Measurements from ENCODE around the gene PRKCH. TPM values are rescaled to one million over a fixed set of nuclear protein-coding genes. Genes with fewer than 3 reads are reported as not detected.

PRKCH gene
- total and polyA plus RNA-seq, 2 of the 13 experiments (the other 11 are each of a cell fraction or from before 2014, with no cell fraction given): 0.48 to 1.3 TPM

DNA sequence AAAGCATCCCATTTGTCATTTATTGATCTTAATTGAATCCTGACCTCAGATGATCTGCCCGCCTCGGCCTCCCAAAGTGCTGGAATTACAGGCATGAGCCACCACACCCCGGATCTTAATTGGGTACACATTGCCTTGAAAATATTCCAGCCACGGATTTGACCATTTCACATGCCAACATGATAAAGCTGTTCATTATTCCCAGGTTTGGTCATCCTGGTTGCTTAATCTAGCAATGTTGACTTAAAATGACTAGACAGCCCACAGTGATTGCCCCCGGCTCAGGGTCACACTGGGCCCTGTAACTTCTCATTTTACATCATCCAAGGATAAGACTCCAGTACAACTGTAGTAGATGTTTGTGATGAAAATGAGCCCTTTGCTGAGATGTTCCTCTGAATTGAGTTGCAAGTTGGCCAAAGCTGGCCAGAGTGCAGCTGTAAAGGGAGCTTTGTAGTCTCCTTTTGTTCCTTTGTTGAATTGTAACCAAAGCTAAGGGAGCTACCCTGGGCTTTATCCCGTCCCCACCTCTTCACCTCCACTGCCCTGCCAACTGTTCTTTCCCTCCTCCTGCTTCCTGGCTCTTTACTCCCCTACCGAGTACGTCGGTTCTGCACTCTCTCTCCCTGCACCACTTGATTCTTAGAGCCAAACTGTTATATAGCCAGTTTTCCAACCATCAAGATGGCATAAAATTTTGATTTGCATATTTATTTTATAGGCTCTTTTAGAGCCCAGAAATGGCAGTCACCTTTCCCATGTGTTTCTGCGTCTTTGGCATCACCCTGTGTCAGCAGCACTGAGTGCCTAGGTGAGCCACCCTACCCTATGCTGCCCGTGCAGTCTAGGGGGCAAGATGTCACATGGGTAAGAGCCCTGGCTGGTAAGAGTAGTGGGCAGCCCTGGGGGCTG lies 232.6 kb downstream of the PRKCH start (continued):
- TF ChIP-seq AGO1 (IDR thresholded peaks at IDR 0.05; ENCODE audit: low read depth, low read length, poor library complexity, severe bottlenecking) (no peak), ZMYM3 (CRISPR knock-in tag; IDR thresholded peaks at IDR 0.05) (peak; percentile 70), ATM (IDR thresholded peaks at IDR 0.05; ENCODE audit: borderline replicate concordance) (no peak), GTF2F1 (IDR thresholded peaks at IDR 0.05; ENCODE audit: low read length) (no peak), CCDC6 (CRISPR knock-in tag; IDR thresholded peaks at IDR 0.05) (0 out of 2 replicates have a peak, but pooled peaks have one; percentile 44), RFX3 (CRISPR knock-in tag; IDR thresholded peaks at IDR 0.05) (no peak), ZNF772 (CRISPR knock-in tag; IDR thresholded peaks at IDR 0.05) (no peak; the same call in 1 of the 2 replicates)
- TF ChIP-seq, protein P1, sequence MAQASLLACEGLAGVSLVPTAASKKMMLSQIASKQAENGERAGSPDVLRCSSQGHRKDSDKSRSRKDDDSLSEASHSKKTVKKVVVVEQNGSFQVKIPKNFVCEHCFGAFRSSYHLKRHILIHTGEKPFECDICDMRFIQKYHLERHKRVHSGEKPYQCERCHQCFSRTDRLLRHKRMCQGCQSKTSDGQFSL (CRISPR knock-in tag; IDR thresholded peaks at IDR 0.05): no peak
- TF ChIP-seq, protein P2, sequence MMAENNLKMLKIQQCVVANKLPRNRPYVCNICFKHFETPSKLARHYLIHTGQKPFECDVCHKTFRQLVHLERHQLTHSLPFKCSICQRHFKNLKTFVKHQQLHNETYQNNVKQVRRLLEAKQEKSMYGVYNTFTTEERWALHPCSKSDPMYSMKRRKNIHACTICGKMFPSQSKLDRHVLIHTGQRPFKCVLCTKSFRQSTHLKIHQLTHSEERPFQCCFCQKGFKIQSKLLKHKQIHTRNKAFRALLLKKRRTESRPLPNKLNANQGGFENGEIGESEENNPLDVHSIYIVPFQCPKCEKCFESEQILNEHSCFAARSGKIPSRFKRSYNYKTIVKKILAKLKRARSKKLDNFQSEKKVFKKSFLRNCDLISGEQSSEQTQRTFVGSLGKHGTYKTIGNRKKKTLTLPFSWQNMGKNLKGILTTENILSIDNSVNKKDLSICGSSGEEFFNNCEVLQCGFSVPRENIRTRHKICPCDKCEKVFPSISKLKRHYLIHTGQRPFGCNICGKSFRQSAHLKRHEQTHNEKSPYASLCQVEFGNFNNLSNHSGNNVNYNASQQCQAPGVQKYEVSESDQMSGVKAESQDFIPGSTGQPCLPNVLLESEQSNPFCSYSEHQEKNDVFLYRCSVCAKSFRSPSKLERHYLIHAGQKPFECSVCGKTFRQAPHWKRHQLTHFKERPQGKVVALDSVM (CRISPR knock-in tag; IDR thresholded peaks at IDR 0.05): peak; percentile 65; the same call in 1 of the 2 replicates
- TF ChIP-seq, protein P3, sequence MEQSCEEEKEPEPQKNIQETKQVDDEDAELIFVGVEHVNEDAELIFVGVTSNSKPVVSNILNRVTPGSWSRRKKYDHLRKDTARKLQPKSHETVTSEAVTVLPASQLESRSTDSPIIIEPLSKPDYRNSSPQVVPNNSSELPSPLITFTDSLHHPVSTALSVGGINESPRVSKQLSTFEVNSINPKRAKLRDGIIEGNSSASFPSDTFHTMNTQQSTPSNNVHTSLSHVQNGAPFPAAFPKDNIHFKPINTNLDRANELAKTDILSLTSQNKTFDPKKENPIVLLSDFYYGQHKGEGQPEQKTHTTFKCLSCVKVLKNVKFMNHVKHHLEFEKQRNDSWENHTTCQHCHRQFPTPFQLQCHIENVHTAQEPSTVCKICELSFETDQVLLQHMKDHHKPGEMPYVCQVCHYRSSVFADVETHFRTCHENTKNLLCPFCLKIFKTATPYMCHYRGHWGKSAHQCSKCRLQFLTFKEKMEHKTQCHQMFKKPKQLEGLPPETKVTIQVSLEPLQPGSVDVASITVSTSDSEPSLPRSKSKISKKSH (CRISPR knock-in tag; IDR thresholded peaks at IDR 0.05; ENCODE audit: borderline replicate concordance): no peak
- TF ChIP-seq, protein P4, sequence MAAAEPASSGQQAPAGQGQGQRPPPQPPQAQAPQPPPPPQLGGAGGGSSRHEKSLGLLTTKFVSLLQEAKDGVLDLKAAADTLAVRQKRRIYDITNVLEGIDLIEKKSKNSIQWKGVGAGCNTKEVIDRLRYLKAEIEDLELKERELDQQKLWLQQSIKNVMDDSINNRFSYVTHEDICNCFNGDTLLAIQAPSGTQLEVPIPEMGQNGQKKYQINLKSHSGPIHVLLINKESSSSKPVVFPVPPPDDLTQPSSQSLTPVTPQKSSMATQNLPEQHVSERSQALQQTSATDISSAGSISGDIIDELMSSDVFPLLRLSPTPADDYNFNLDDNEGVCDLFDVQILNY (CRISPR knock-in tag; conservative IDR thresholded peaks at IDR 0.05): no peak
- TF ChIP-seq, protein P5, sequence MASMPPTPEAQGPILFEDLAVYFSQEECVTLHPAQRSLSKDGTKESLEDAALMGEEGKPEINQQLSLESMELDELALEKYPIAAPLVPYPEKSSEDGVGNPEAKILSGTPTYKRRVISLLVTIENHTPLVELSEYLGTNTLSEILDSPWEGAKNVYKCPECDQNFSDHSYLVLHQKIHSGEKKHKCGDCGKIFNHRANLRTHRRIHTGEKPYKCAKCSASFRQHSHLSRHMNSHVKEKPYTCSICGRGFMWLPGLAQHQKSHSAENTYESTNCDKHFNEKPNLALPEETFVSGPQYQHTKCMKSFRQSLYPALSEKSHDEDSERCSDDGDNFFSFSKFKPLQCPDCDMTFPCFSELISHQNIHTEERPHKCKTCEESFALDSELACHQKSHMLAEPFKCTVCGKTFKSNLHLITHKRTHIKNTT (CRISPR knock-in tag; IDR thresholded peaks at IDR 0.05): no peak
- TF ChIP-seq, protein P6, sequence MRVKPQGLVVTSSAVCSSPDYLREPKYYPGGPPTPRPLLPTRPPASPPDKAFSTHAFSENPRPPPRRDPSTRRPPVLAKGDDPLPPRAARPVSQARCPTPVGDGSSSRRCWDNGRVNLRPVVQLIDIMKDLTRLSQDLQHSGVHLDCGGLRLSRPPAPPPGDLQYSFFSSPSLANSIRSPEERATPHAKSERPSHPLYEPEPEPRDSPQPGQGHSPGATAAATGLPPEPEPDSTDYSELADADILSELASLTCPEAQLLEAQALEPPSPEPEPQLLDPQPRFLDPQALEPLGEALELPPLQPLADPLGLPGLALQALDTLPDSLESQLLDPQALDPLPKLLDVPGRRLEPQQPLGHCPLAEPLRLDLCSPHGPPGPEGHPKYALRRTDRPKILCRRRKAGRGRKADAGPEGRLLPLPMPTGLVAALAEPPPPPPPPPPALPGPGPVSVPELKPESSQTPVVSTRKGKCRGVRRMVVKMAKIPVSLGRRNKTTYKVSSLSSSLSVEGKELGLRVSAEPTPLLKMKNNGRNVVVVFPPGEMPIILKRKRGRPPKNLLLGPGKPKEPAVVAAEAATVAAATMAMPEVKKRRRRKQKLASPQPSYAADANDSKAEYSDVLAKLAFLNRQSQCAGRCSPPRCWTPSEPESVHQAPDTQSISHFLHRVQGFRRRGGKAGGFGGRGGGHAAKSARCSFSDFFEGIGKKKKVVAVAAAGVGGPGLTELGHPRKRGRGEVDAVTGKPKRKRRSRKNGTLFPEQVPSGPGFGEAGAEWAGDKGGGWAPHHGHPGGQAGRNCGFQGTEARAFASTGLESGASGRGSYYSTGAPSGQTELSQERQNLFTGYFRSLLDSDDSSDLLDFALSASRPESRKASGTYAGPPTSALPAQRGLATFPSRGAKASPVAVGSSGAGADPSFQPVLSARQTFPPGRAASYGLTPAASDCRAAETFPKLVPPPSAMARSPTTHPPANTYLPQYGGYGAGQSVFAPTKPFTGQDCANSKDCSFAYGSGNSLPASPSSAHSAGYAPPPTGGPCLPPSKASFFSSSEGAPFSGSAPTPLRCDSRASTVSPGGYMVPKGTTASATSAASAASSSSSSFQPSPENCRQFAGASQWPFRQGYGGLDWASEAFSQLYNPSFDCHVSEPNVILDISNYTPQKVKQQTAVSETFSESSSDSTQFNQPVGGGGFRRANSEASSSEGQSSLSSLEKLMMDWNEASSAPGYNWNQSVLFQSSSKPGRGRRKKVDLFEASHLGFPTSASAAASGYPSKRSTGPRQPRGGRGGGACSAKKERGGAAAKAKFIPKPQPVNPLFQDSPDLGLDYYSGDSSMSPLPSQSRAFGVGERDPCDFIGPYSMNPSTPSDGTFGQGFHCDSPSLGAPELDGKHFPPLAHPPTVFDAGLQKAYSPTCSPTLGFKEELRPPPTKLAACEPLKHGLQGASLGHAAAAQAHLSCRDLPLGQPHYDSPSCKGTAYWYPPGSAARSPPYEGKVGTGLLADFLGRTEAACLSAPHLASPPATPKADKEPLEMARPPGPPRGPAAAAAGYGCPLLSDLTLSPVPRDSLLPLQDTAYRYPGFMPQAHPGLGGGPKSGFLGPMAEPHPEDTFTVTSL (CRISPR knock-in tag; IDR thresholded peaks at IDR 0.05; ENCODE audit: borderline replicate concordance): peak; percentile 82; the same call in 1 of the 2 replicates
- TF ChIP-seq, protein P7, sequence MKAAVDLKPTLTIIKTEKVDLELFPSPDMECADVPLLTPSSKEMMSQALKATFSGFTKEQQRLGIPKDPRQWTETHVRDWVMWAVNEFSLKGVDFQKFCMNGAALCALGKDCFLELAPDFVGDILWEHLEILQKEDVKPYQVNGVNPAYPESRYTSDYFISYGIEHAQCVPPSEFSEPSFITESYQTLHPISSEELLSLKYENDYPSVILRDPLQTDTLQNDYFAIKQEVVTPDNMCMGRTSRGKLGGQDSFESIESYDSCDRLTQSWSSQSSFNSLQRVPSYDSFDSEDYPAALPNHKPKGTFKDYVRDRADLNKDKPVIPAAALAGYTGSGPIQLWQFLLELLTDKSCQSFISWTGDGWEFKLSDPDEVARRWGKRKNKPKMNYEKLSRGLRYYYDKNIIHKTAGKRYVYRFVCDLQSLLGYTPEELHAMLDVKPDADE (CRISPR knock-in tag; IDR thresholded peaks at IDR 0.05): no peak
